Mucosa of rectum (tissue), 2 donors: ENCODE results near the gene DNAJB6.

Experiments used
- H3K27ac ChIP-seq, 2 donors: one replicate each; pipeline ENCODE4 v1.7.0; 2013; ENCODE audit warnings: inconsistent platforms in 2 of 2, low read depth in 2 of 2, low read length in 2 of 2
- H3K27me3 ChIP-seq, 2 donors: one replicate each; pipeline ENCODE4 v1.7.0; 2013; ENCODE audit warnings: low read length in 2 of 2; ENCODE audit not compliant: control insufficient read depth in 2 of 2, insufficient read depth in 2 of 2
- H3K36me3 ChIP-seq, 2 donors: one replicate each; pipeline ENCODE4 v1.7.0; 2013; ENCODE audit warnings: low read length in 2 of 2; ENCODE audit not compliant: control insufficient read depth in 2 of 2, insufficient read depth in 2 of 2
- H3K4me1 ChIP-seq, 2 donors: one replicate each; pipeline ENCODE4 v1.7.0; 2013; ENCODE audit warnings: low read length in 2 of 2, mild to moderate bottlenecking in 1 of 2; ENCODE audit not compliant: control insufficient read depth in 2 of 2, insufficient read depth in 2 of 2
- H3K4me3 ChIP-seq, 2 donors: one replicate each; pipeline ENCODE4 v1.7.0; 2013; ENCODE audit warnings: low read length in 2 of 2
- H3K9ac ChIP-seq, 2 donors: one replicate each; pipeline ENCODE4 v1.7.0; 2013; ENCODE audit warnings: low read length in 2 of 2, low read depth in 1 of 2, mild to moderate bottlenecking in 1 of 2
- H3K9me3 ChIP-seq, 2 donors: one replicate each; pipeline ENCODE4 v1.7.0; 2013; ENCODE audit warnings: low read length in 2 of 2; ENCODE audit not compliant: control insufficient read depth in 2 of 2
- donor health status: healthy.
- donor health status: Normal muscosa, but diverticular disease.

Gene DNAJB6

GRCh38 chr7:157299613-157300368, 37.0 kb upstream of the DNAJB6 start:
- H3K4me3 ChIP-seq = no peak overlapping the region

GRCh38 chr7:157300369-157300825, 36.4 kb upstream of the DNAJB6 start:
- no peaks in the 10 kb centered on the region for H3K36me3 ChIP-seq
- H3K9ac ChIP-seq = peak overlapping the region in 1 of 2 donors; percentile 10
- peaks cover 0 to 7% of the 10 kb centered on the region in 2 donors for H3K4me1 ChIP-seq
- H3K9me3 ChIP-seq = no peaks in the 10 kb centered on the region
- H3K27ac ChIP-seq = no peak overlapping the region
- H3K27me3 ChIP-seq = no peaks in the 10 kb centered on the region
- no peak overlapping the region for H3K4me3 ChIP-seq

More at GRCh38 chr7:157299613-157300368, 37.0 kb upstream of the DNAJB6 start:
- Histone ChIP-seq H3K4me1 (peaks cover 0 to 7% of the 10 kb centered on the region in 2 donors), H3K9me3 (no peaks in the 10 kb centered on the region), H3K9ac (no peak overlapping the region), H3K27me3 (no peaks in the 10 kb centered on the region), H3K36me3 (no peaks in the 10 kb centered on the region), H3K27ac (no peak overlapping the region)

GRCh38 chr7:157301610-157302120, 35.1 kb upstream of the DNAJB6 start:
- Histone ChIP-seq H3K9me3 (no peaks in the 10 kb centered on the region), H3K9ac (no peak overlapping the region), H3K27ac (peak overlapping the region in 1 of 2 donors; percentile 29), H3K4me3 (no peak overlapping the region), H3K4me1 (peaks cover 0 to 7% of the 10 kb centered on the region in 2 donors), H3K27me3 (no peaks in the 10 kb centered on the region), H3K36me3 (no peaks in the 10 kb centered on the region)

GRCh38 chr7:157306846-157307838, 29.7 kb upstream of the DNAJB6 start:
- Histone ChIP-seq H3K36me3 (no peaks in the 10 kb centered on the region), H3K27me3 (no peaks in the 10 kb centered on the region), H3K27ac (no peak overlapping the region), H3K4me3 (no peak overlapping the region), H3K9ac (no peak overlapping the region), H3K9me3 (no peaks in the 10 kb centered on the region), H3K4me1 (no peaks in the 10 kb centered on the region)

- H3K4me3 ChIP-seq = no peak overlapping the region
- no peaks in the 10 kb centered on the region for H3K4me1 ChIP-seq
- H3K27ac ChIP-seq = no peak overlapping the region
These were observed 26.7 kb upstream of the DNAJB6 start for GRCh38 chr7:157309988-157310668.

GRCh38 chr7:157310676-157311185, 26.1 kb upstream of the DNAJB6 start:
- Histone ChIP-seq H3K9ac (no peak overlapping the region), H3K27ac (no peak overlapping the region), H3K9me3 (no peaks in the 10 kb centered on the region), H3K4me1 (no peaks in the 10 kb centered on the region), H3K27me3 (no peaks in the 10 kb centered on the region), H3K4me3 (no peak overlapping the region), H3K36me3 (no peaks in the 10 kb centered on the region)

More at GRCh38 chr7:157309988-157310668, 26.7 kb upstream of the DNAJB6 start:
- no peaks in the 10 kb centered on the region for H3K36me3 ChIP-seq
- no peak overlapping the region for H3K9ac ChIP-seq
- no peaks in the 10 kb centered on the region for H3K27me3 ChIP-seq
- no peaks in the 10 kb centered on the region for H3K9me3 ChIP-seq

GRCh38 chr7:157312941-157313340, 23.9 kb upstream of the DNAJB6 start:
- no peaks in the 10 kb centered on the region for H3K9me3 ChIP-seq
- H3K27me3 ChIP-seq = no peaks in the 10 kb centered on the region
- no peaks in the 10 kb centered on the region for H3K36me3 ChIP-seq
- no peak overlapping the region for H3K27ac ChIP-seq
- no peak overlapping the region for H3K9ac ChIP-seq
- no peaks in the 10 kb centered on the region for H3K4me1 ChIP-seq
- H3K4me3 ChIP-seq = no peak overlapping the region

- Histone ChIP-seq H3K27ac (no peak overlapping the region), H3K36me3 (no peaks in the 10 kb centered on the region), H3K4me1 (no peaks in the 10 kb centered on the region), H3K27me3 (no peaks in the 10 kb centered on the region), H3K4me3 (no peak overlapping the region), H3K9ac (no peak overlapping the region), H3K9me3 (no peaks in the 10 kb centered on the region)
These were observed 23.2 kb upstream of the DNAJB6 start for GRCh38 chr7:157313645-157314044.

GRCh38 chr7:157318015-157318706, 18.6 kb upstream of the DNAJB6 start:
- Histone ChIP-seq H3K4me3 (no peak overlapping the region), H3K27ac (peak overlapping the region in 1 of 2 donors; percentile 15), H3K27me3 (no peaks in the 10 kb centered on the region), H3K4me1 (no peaks in the 10 kb centered on the region), H3K9ac (no peak overlapping the region), H3K9me3 (no peaks in the 10 kb centered on the region), H3K36me3 (no peaks in the 10 kb centered on the region)
